HG02870 (cell line): Measurements from ENCODE around the gene STK16.
"Not testable (repeated sequence)": the region's sequence is repeated elsewhere in the genome, so short reads cannot be mapped to it uniquely, and the experiment has no call there.

ENCODE experiments used
- ATAC-seq: cut with Tn5 transposase; IDR thresholded peaks from one replicate; pipeline ENCODE4 v1.9.1; 2021; ENCODE audit warnings: mild to moderate bottlenecking, moderate library complexity; ENCODE audit not compliant: unreplicated experiment

Gene STK16, protein sequence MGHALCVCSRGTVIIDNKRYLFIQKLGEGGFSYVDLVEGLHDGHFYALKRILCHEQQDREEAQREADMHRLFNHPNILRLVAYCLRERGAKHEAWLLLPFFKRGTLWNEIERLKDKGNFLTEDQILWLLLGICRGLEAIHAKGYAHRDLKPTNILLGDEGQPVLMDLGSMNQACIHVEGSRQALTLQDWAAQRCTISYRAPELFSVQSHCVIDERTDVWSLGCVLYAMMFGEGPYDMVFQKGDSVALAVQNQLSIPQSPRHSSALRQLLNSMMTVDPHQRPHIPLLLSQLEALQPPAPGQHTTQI

DNA sequence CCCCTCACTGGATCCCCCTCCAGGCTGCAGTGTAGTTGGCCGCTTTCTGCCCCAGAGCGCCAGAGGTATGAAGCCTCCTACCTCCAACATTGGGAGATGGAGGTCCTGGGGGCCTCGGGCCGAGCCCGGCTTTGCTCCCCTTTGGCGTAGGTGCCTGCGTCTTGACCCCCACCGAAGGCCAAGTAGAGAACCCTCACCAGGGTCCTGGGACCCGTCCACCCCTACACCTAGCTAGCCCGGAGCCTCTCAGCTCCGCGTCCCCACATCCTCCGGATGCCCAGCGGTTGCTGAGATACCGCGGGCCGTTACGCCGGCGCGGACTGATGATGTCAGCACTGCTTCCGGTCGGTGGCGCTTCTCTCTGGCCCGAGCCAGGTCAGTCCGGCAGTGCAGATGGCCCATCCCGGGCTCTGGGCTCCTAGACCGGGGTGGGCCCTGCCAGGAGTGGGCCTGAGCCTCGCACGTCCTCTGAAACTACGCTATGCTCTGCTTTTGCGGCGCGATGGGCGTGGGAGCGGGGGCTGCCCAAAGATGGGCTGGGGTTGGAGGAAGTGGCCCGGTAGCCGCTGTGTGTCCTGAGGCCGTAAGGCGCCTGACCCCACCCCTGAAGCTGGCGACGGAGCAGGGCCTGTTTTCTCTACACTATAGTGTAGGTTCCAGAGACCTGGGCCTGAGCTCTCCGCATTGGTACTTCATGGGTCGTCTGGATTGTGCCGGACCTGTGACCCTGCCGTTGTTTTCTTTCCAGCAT, at the start of gene STK16, which contains the start of gene GLB1L:
TSS of gene STK16 (plus strand) at position 332 of the 751 bp plus-strand sequence. CDS start 521 bp downstream, outside the sequence.
TSS of gene GLB1L (minus strand) at position 297 of the 751 bp plus-strand sequence. CDS start 1,871 bp downstream, outside the sequence.
- peak; percentile 72 for ATAC-seq

DNA sequence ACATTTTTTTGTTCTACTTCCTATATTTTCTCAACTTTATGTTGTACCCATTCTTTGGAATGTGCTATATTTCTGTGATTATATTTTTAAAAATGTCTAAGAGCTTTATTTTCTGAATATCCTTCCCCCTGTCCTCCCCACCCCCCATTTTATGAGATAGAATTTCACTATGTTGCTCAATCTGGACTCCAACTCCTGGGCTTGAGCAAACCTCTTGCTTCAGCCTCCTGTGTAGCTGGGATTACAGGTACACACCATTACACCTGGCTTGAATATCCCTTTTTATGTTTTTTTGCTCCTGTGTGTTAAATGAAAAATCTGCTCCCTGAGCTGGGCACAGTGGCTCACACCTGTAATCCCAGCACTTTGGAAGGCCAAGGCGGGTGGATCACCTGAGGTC, 47.9 kb upstream of the STK16 start:
- no peak for ATAC-seq

DNA sequence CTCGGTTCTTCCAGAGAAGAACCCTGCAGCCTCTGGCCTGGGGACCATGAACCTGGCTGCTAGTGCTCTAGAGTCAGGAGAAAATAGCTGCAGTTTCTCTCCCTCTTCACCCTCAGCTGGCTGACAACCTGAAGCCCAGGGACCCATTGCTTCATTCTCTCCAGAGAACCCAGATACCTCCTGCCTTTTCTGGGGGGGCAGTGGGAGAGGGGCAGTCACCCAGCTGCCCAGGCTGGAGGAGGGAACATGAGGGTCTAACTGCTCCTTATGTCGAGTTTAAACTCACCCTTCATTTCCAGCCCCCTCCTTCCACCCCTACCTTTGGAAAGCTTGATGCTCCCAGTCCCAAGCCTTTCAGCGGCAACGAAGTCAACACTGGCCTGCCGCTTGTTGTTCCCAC, 46.3 kb upstream of the STK16 start:
- ATAC-seq: no peak

DNA sequence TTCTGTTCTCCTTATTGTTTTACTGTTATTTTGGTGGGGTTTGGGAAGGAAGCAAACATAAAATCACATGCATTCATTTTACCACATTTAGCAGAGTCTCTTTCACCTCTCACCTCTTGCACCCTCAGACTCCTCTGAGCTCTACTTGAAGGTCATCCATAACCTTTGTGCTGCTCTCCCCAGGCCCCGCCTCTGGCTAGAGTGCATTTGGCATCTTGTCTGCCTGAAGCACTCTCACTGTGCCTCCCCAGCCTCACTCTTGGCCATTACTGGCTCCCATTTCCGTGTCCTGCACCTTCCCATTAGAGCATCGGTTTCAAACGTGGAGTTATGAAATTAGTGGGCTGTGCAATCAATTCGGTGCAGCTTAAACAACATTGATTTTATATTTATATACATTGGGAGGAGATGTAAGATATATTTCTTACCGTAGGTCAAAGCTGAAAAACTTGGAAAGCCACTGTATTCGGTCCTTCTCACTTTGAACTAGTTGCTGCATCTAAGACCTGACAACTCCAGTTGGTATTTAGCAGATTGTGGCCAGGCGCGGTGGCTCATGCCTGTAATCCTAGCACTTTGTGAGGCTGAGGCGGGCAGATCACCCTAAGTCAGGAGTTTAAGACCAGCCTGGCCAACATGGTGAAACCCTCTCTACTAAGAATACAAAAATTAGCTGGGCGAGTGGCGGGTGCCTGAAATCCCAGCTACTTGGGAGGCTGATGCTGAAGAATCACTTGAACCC, 45.6 kb upstream of the STK16 start:
- ATAC-seq: no peak

DNA sequence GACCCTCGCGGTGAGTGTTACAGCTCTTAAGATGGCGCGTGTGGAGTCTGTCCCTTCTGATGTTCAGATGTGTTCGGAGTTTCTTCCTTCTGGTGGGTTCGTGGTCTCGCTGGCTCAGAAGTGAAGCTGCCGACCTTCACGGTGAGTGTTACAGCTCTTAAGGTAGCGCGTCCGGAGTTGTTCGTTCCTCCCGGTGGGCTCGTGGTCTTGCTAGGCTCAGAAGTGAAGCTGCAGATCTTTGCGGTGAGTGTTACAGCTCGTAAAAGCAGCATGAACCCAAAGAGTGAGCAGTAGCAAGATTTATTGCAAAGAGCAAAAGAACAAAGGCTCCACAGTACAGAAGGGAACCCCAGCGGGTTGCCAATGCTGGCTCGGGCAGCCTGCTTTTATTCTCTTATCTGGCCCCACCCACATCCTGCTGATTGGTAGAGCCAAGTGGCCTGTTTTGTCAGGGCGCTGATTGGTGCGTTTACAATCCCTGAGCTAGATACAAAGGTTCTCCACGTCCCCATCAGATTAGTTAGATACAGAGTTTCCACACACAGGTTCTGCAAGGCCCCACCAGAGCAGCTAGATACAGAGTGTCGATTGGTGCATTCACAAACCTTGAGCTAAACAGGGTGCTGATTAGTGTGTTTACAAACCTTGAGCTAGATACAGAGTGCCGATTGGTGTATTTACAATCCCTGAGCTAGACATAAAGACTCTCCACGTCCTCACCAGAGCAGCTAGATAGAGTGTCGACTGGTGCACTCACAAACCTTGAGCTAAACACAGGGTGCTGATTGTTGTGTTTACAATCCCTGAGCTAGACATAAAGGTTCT, 44.6 kb upstream of the STK16 start:
- not testable (repeated sequence) for ATAC-seq

DNA sequence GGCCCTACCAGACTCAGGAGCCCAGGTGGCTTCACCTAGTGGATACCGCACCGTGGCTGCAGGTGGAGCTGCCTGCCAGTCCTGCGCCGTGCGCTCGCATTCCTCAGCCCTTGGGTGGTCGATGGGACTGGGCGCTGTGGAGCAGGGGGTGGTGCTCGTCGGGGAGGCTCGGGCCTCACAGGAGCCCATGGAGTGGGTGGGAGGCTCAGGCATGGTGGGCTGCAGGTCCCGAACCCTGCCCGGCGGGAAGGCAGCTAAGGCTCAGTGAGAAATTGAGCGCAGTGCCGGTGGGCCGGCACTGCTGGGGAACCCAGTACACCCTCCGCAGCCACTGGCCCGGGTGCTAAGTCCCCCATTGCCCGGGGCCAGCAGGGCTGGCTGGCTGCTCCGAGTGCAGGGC, 43.9 kb upstream of the STK16 start:
- ATAC-seq: not testable (repeated sequence)

DNA sequence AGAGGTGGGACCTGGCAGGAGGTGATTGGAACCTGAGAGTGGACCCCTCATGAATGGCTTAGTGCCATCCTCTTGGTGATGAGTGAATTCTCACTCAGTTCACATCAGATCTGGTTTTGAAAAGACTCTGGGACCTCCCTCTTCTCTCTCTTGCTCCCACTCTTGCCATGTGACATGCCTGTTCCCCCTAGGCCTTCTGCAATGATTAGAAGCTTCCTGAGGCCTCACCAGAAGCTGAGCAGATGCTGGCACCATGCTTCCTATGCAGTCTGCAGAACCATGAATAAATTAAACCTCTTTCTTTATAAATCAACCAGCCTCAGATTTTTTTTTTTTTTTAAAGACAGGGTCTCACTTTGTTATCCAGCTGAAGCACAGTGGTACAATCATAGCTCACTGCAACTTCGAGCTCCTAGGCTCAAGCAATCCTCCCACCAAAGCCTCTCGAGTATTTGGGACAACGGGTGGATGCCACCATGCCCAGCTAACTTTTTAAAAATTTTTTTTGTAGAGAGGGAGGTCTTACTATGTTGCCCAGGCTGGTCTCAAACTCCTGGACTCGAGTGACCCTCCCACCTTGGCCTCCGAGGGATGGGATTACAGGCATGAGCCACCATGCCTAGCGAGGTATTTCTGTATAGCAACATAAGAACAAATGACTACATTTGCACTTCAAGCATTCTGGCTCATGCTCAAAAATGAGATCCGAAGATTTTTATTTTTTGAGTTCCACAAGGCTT, 40.7 kb upstream of the STK16 start:
- no peak for ATAC-seq

DNA sequence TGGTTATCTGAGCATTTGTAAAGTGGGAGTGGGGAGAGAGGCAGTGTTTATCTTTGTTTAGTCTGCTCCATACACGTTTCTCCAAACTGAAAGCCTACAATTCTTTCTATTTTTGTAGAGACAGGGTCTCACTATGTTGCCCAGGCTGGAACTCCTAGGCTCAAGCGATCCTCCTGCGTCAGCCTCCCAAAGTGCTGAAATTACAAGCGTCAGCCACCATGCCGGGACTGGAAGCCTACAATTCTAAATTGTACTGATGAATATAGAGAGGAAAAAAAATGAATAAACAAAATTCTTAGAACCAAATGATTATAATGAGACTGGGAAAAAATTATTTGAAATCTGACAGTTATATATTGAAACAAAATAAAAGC, 40.1 kb upstream of the STK16 start:
- no peak for ATAC-seq

DNA sequence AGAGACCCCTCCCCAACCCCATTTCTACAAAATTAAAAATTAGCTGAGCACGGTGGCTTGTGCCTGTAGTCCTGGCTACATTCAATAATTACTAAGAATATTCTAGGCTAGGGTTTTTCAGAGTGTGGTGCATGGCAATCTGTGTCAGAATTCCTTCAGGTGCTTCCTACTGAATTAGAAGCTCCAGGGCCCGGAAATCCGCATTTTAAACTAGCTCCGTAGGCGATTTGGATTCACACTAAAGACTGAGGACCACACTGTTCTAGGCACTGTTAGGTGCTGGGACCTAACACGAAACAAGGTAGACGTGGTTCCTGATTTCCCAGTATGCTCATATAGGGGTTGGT, 39.3 kb upstream of the STK16 start:
- no peak for ATAC-seq

DNA sequence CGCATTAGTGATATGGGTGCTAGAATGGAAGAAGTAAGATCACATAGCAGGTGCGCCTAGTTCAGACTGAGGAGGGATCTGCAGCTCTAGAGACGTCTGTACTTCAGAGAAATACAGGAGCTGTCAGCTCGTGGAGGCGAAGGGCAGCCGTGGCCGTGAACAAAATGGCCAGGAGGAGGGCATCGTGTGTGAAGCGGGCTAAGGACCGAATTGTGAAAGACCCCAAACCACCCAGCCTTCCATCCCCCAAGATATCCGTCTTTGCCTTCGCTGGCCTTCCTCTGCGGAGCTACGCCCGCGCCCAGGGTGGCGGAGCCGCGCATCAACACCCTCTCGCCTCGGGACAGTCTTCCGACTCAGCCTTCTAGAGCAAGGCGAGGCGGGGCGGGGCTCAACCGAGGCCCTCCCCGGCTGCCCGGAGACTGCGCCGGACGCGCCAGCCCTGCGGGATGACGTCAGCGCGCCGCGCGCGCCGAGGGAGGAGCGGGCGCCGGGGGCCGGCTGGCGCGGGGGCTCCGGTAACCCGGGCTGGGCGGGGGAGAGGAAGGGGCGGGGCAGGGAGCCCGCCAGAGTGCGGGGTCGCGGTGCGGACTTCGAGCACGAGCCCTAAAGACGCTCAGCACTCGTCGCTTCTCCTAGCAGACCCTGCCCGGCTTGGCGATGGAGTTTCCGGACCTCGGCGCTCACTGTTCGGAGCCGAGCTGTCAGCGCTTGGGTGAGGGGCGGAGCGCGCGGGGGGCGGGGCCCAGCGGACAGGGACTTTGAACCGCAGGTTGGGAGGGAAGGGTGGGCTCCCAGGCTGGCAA, 38.7 kb upstream of the STK16 start, which contains the start of gene ZFAND2B:
TSS of gene ZFAND2B (plus strand) at position 455 of the 806 bp plus-strand sequence. CDS start at position 661, 206 bp downstream.
- peak; percentile 97 for ATAC-seq

DNA sequence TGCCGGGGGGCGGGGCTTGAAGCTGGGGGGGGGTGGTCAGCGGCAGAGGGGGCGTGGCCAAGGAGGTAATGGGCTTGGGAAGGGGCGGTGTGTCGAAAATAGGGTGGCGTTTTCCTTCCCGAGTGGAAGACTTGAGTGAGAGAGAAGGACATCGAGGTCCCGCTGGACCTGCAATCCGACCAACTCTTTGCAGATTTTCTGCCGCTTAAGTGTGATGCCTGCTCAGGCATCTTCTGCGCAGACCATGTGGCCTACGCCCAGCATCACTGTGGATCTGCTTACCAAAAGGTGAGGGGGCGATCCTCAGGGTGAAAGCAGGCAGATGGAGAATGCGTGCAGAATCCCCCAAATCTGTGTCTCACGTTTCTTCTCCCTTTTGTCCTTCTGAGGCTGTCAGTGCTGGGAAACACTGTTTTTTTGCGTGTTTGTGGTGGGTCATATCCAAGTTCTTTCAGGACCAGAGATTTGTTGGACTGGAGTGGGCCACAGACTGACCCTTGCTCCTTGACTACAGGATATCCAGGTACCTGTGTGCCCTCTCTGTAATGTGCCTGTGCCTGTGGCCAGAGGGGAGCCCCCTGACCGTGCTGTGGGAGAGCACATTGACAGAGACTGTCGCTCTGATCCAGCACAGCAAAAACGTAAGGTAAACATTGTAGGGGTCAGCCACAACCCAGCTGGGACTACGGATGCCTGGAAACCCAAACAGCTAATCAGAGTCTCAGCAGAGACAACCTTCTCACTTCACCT, 38.0 kb upstream of the STK16 start:
- no peak for ATAC-seq

DNA sequence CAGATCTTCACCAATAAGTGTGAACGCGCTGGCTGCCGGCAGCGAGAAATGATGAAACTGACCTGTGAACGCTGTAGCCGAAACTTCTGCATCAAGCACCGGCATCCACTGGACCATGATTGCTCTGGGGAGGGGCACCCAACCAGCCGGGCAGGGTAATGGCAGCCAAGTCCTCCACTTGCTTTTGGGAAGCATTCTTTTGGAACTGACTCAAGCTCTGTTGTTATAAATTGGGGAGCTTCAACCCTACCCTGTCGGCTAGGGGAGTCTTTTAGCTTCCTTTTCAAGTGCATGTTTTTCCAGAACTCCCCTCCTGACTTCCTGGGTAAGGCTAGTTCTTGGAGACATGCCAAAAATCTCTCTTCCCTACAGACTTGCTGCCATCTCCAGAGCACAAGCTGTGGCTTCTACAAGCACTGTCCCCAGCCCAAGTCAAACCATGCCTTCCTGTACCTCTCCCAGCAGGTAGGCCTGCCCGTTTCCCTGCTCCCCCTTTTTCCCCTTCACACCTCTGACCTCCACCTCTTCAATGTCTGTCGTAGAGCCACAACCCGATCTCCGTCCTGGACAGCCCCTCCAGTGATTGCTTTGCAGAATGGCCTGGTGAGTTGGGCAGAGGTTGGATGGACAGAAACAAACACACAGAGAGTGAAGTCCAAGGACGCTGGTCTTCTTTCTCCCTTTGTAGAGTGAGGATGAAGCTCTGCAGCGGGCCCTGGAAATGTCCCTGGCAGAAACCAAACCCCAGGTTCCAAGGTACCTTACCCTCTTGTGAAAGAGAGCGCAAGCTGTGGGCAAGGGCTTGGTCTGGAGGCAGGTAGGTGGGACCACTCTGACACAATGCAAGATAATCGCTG, 37.2 kb upstream of the STK16 start:
- no peak for ATAC-seq

DNA sequence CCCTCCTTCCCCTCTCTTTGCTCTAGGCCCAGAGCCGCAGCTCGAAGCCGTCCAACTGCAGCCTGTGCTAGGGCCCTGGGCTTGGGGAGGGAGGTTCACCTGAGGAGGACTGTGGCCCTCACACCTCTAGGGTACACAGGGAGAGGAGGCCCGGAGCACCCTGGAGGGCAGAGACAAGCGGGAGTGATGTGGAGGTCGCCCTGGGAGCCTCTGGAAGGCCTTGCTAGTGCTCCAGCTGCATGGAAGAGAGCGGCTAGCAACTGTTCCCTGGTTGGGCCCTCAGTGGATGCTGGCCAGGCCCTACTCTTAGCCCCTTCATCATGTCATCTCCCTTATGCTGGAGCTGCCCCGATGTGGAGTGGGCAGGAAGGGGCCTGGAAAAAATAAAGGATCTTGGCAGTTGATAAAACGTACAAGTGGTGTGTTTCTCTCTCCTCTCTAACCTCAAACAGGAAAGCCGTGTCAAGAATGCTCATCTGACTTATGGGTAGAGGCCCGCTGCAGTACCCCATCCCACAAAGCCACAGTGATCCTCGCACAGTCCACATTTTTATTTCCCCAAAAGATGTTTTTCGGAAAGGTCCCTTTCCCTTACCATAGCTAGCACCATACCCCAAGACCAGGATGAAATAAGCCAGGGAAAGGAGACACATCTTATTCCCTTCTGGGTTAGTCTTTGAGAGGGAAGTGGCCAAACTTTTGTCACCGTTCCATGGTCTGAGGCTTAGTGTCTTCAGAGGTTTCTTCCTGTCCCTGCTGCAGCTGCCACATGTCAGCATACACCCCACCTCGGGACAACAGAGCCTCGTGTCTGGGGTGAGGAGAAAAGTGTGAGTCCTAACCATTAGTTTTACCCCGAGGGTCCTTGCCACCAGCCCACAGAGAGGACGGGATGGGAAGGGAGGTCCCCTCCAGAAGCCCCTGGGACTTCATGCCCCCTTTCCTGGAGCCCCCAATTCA, 35.8 kb upstream of the STK16 start:
- no peak for ATAC-seq

DNA sequence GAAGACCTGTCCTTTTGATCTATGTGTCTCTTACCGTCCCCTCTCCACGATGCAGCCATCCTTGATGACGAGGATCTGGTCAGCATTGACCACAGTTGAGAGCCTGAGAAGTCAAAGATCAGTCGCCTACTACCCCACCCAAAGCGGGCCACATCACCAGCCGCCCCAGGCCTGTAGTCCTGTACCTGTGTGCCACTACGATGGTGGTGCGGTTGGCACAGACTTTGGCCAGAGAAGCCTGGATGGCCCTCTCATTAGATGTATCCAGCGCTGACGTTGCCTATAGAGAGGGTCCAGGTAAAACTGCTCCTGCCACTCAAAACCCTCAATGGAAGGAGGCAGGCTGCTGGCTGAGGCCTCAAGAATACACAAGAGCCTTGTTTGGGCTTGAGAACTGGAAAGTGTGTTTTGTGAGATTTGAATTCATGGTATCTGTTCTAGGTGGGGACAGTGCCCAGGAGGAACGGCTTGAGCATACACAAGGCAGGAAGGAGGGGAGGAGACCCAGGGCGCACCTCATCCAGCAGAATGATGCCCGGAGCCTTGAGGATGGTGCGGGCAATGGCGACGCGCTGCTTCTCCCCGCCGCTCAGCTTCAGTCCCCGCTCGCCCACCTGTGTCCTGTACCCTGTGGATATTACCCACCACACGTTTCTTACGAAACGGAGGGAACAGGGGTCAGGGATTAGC, 34.9 kb upstream of the STK16 start:
- ATAC-seq: no peak

DNA sequence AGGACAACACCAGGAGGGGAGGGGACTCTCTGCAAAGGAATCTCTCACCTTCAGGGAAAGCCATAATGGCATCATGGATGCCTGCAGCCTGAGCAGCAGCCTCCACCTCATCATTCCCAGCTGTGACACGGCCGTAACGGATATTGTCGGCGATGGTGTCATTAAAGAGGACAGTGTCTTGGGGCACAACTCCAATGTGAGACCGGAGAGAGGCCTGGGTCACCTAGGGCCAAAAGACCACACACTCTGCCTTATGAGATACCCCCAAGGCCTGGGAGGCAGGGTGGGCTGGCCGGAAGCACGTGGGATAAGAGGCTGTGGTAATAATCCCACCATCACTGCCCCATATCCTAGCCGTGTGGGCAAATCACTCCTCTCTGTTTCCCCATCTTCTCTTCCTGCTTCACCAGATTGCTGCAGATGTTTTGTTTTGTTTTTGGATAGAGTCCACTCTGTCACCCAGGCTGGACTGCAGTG, 34.4 kb upstream of the STK16 start:
- no peak for ATAC-seq

DNA sequence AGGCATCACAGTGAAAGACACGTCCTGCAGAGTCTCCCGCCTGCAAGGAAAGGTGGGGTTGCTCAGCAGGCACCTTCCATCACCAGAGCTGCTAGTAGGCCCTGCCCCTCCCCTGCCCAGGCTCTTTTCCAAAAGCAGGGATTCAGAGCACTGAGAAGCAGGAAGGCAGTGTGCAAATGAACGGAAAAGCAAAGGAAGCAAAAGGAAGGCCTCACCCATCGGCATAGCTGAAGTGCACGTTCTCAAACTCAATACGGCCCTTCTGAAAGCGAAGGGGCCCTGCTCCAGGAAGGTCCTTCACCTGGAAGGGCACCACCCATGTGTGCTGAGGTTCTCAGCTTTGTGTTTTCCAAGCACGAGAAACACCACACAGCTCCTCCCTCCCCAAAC, 32.3 kb upstream of the STK16 start:
- no peak for ATAC-seq
